H9 (cell line): ENCODE data around the gene OR8B8. TPM values are rescaled to one million over a fixed set of nuclear protein-coding genes. Genes with fewer than 3 reads are reported as not detected.

Experiments used
- DNase-seq: peaks from one replicate; pipeline ENCODE4 v3.0.0-alpha.2; 2017
- H2AFZ ChIP-seq: one replicate; pipeline ENCODE4 v1.6.1; 2013; ENCODE audit warnings: mild to moderate bottlenecking, low read length, control low read depth, moderate library complexity
- H2AK5ac ChIP-seq: 2 replicates; pipeline ENCODE4 v1.6.1; 2013; ENCODE audit warnings: low read length, control low read depth, mixed read lengths; ENCODE audit not compliant: insufficient read length
- H2BK120ac ChIP-seq: one replicate; pipeline ENCODE4 v1.6.1; 2013; ENCODE audit warnings: low read depth, mild to moderate bottlenecking, low read length, control low read depth, inconsistent platforms; ENCODE audit not compliant: poor library complexity, severe bottlenecking
- H2BK12ac ChIP-seq: 2 replicates; pipeline ENCODE4 v1.6.1; 2013; ENCODE audit warnings: low read length, control low read depth, mixed read lengths, low read depth; ENCODE audit not compliant: insufficient read length
- H2BK15ac ChIP-seq: 2 replicates; pipeline ENCODE4 v1.6.1; 2013; ENCODE audit warnings: low read depth, low read length, control low read depth
- H2BK20ac ChIP-seq: one replicate; pipeline ENCODE4 v1.6.1; 2013; ENCODE audit warnings: low read depth, mild to moderate bottlenecking, low read length, control low read depth, inconsistent platforms; ENCODE audit not compliant: poor library complexity, severe bottlenecking
- H2BK5ac ChIP-seq: 2 replicates; pipeline ENCODE4 v1.6.1; 2013; ENCODE audit warnings: low read length, control low read depth, mixed read lengths; ENCODE audit not compliant: insufficient read length
- H3K14ac ChIP-seq: 2 replicates; pipeline ENCODE4 v1.6.1; 2013; ENCODE audit warnings: low read length, control low read depth; ENCODE audit not compliant: insufficient read depth
- H3K18ac ChIP-seq: 2 replicates; pipeline ENCODE4 v1.6.1; 2013; ENCODE audit warnings: low read depth, mild to moderate bottlenecking, mixed read lengths, low read length, control low read depth; ENCODE audit not compliant: insufficient read length
- H3K23ac ChIP-seq: 2 replicates; pipeline ENCODE4 v1.6.1; 2013; ENCODE audit warnings: low read length, control low read depth, mixed read lengths, low read depth; ENCODE audit not compliant: insufficient read length
- H3K23me2 ChIP-seq: 2 replicates; pipeline ENCODE4 v1.6.1; 2013; ENCODE audit warnings: low read depth, mild to moderate bottlenecking, mixed read lengths, low read length, control low read depth; ENCODE audit not compliant: insufficient read length, poor library complexity, severe bottlenecking
- H3K27ac ChIP-seq: 2 replicates; pipeline ENCODE4 v1.5.1; 2013; ENCODE audit warnings: low read length, control low read depth, mixed read lengths, low read depth; ENCODE audit not compliant: insufficient read length
- H3K27me3 ChIP-seq: 2 replicates; pipeline ENCODE4 v1.6.1; 2013; ENCODE audit warnings: low read length, control low read depth, inconsistent platforms; ENCODE audit not compliant: insufficient read depth
- H3K4ac ChIP-seq: 2 replicates; pipeline ENCODE4 v1.6.1; 2013; ENCODE audit warnings: low read depth, mild to moderate bottlenecking, control low read depth, inconsistent platforms, low read length, moderate library complexity
- H3K4me1 ChIP-seq: 2 replicates; pipeline ENCODE4 v1.6.1; 2013; ENCODE audit warnings: low read length, control low read depth, inconsistent platforms; ENCODE audit not compliant: insufficient read depth
- H3K4me2 ChIP-seq: 2 replicates; pipeline ENCODE4 v1.6.1; 2013; ENCODE audit warnings: low read length, control low read depth, mixed read lengths; ENCODE audit not compliant: insufficient read length, insufficient read depth
- H3K56ac ChIP-seq: 2 replicates; pipeline ENCODE4 v1.6.1; 2013; ENCODE audit warnings: low read depth, mild to moderate bottlenecking, mixed read lengths, low read length, control low read depth; ENCODE audit not compliant: insufficient read length
- H3K79me1 ChIP-seq: 2 replicates; pipeline ENCODE4 v1.6.1; 2013; ENCODE audit warnings: low read depth, mild to moderate bottlenecking, moderate library complexity, low read length, control low read depth, inconsistent platforms; ENCODE audit not compliant: insufficient read depth, poor library complexity, severe bottlenecking
- H3K79me2 ChIP-seq: 2 replicates; pipeline ENCODE4 v1.6.1; 2013; ENCODE audit warnings: low read length, control low read depth, inconsistent platforms; ENCODE audit not compliant: insufficient read depth
- H3K9ac ChIP-seq: 2 replicates; pipeline ENCODE4 v1.6.1; 2013; ENCODE audit warnings: low read length, control low read depth, mixed read lengths; ENCODE audit not compliant: insufficient read length; ENCODE audit errors: extremely low read depth
- H3K9me3 ChIP-seq: one replicate; pipeline ENCODE4 v1.6.1; 2013; ENCODE audit warnings: low read depth, low read length, inconsistent platforms; ENCODE audit not compliant: control insufficient read depth
- H3T11ph ChIP-seq: one replicate; pipeline ENCODE4 v1.6.1; 2013; ENCODE audit warnings: mild to moderate bottlenecking, low read length, control low read depth, inconsistent platforms
- H4K20me1 ChIP-seq: one replicate; pipeline ENCODE4 v1.6.1; 2013; ENCODE audit not compliant: control insufficient read depth, insufficient read length, insufficient read depth
- H4K5ac ChIP-seq: 2 replicates; pipeline ENCODE4 v1.6.1; 2013; ENCODE audit warnings: low read depth, mild to moderate bottlenecking, mixed read lengths, low read length, control low read depth; ENCODE audit not compliant: insufficient read length
- H4K8ac ChIP-seq: replicated peaks from 2 replicates; pipeline ENCODE4 v1.6.1; 2013; ENCODE audit warnings: low read length, control low read depth, mixed read lengths, low read depth; ENCODE audit not compliant: insufficient read length
- H4K91ac ChIP-seq: 2 replicates; pipeline ENCODE4 v1.6.1; 2013; ENCODE audit warnings: low read depth, mild to moderate bottlenecking, moderate library complexity, mixed read lengths, low read length, control low read depth; ENCODE audit not compliant: insufficient read length
- H3K27ac Mint-ChIP-seq, 3 experiments: 2 replicates in 2 of 3; 3 replicates in 1 of 3; pipeline ENCODE4 v1.8.0; 2020 to 2021; ENCODE audit warnings: mixed read lengths in 3 of 3, mild to moderate bottlenecking in 1 of 3, moderate library complexity in 1 of 3
- H3K27me3 Mint-ChIP-seq: 2 replicates; pipeline ENCODE4 v1.8.0; 2021; ENCODE audit warnings: low read depth, mild to moderate bottlenecking, moderate library complexity, mixed read lengths
- H3K36me3 Mint-ChIP-seq, 3 experiments: 2 replicates in 2 of 3; 3 replicates in 1 of 3; pipeline ENCODE4 v1.8.0; 2020 to 2021; ENCODE audit warnings: low read depth in 3 of 3, mixed read lengths in 3 of 3; ENCODE audit not compliant: insufficient read depth in 1 of 3
- H3K4me1 Mint-ChIP-seq, 2 experiments: 2 replicates each; pipeline ENCODE4 v1.8.0; 2020; ENCODE audit warnings: mixed read lengths in 2 of 2
- H3K4me3 Mint-ChIP-seq, 2 experiments: 2 replicates in 1 of 2; 3 replicates in 1 of 2; pipeline ENCODE4 v1.8.0; 2020 to 2021; ENCODE audit warnings: mild to moderate bottlenecking in 2 of 2, mixed read lengths in 2 of 2, moderate library complexity in 1 of 2
- H3K9me3 Mint-ChIP-seq, 2 experiments: 2 replicates in 1 of 2; 3 replicates in 1 of 2; pipeline ENCODE4 v1.8.0; 2020; ENCODE audit warnings: mild to moderate bottlenecking in 2 of 2, mixed read lengths in 2 of 2, moderate library complexity in 1 of 2
- WGBS: extraction: QIAGEN DNeasy Blood & Tissue Kit; methylation state at CpG from one replicate; pipeline ENCODE4 v1.1.7; 2013; ENCODE audit warnings: missing lambda C conversion rate, low lambda C conversion rate, mixed read lengths; ENCODE audit not compliant: insufficient read length; ENCODE audit errors: extremely low coverage; 5-methylcytosine and 5-hydroxymethylcytosine counted together
- total RNA-seq: library from RNA; stranded (reverse); gene quantifications from 2 replicates; pipeline ENCODE4 v1.2.1, GENCODE V29; 2021
- TF ChIP-seq, protein P1 (sequence below): fragments of 200-600 bp; sonication (generic); conservative IDR thresholded peaks from 3 replicates; pipeline ENCODE4 v1.8.0; 2021; ENCODE audit warnings: antibody characterized with exemption, mild to moderate bottlenecking

OR8B8 gene
- total RNA-seq, 1 experiment from 2014 or later: not detected

DNA sequence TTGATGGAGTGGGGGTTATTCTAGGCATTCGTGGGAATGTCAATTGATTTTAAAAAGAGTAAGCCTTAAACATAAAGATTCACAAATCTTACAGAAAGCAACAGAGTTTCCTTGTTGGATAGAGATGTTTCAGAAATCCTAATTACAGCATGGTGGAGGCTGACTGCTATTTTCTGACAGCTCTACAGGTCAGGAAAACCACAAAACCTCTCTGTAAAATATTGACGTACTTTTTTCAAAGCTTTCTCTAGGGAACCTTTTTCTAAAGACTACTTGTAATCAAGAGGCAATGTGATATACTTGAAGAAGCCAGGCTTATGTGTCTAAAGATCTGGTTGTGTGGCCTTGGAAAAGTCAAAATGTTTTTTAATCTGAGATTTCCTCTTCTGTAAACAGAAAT, 9.1 kb upstream of the OR8B8 start:
- Histone ChIP-seq H4K5ac (no peak overlapping the region), H2BK15ac (no peak overlapping the region), H4K20me1 (no peaks in the 10 kb centered on the region), H3T11ph (no peak overlapping the region), H3K18ac (no peak overlapping the region), H2BK120ac (no peak overlapping the region), H3K79me2 (no peaks in the 10 kb centered on the region), H4K8ac (no peak overlapping the region), H3K27me3 (no peaks in the 10 kb centered on the region), H3K23me2 (no peaks in the 10 kb centered on the region), H3K14ac (no peak overlapping the region), H4K91ac (no peak overlapping the region), H3K4ac (no peak overlapping the region), H3K27ac (no peak overlapping the region), H2AK5ac (no peak overlapping the region), H3K56ac (no peak overlapping the region), H3K79me1 (no peaks in the 10 kb centered on the region), H3K4me2 (no peak overlapping the region), H3K23ac (no peak overlapping the region), H2BK12ac (no peak overlapping the region), H3K4me1 (no peaks in the 10 kb centered on the region), H2AFZ (no peak overlapping the region), H3K9me3 (no peaks in the 10 kb centered on the region), H2BK20ac (no peak overlapping the region), H2BK5ac (no peak overlapping the region), H3K9ac (no peak overlapping the region)
- H3K4me3 Mint-ChIP-seq: no peak overlapping the region
- H3K36me3 Mint-ChIP-seq: peaks cover 0 to under 1% (median 0%) of the 10 kb centered on the region in 3 experiments; a peak in 1 of 7 replicates
- WGBS: no CpG with 5 or more reads among the region's 2 CpGs
- DNase-seq: no peak
- TF ChIP-seq, protein P1, sequence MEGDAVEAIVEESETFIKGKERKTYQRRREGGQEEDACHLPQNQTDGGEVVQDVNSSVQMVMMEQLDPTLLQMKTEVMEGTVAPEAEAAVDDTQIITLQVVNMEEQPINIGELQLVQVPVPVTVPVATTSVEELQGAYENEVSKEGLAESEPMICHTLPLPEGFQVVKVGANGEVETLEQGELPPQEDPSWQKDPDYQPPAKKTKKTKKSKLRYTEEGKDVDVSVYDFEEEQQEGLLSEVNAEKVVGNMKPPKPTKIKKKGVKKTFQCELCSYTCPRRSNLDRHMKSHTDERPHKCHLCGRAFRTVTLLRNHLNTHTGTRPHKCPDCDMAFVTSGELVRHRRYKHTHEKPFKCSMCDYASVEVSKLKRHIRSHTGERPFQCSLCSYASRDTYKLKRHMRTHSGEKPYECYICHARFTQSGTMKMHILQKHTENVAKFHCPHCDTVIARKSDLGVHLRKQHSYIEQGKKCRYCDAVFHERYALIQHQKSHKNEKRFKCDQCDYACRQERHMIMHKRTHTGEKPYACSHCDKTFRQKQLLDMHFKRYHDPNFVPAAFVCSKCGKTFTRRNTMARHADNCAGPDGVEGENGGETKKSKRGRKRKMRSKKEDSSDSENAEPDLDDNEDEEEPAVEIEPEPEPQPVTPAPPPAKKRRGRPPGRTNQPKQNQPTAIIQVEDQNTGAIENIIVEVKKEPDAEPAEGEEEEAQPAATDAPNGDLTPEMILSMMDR: no peak
- peaks cover 8 to 9% of the 10 kb centered on the region in 2 experiments for H3K4me1 Mint-ChIP-seq
- H3K27ac Mint-ChIP-seq: no peak overlapping the region
- peaks cover 0 to under 1% of the 10 kb centered on the region in 2 experiments; a peak in 2 of 5 replicates for H3K9me3 Mint-ChIP-seq
- no peaks in the 10 kb centered on the region for H3K27me3 Mint-ChIP-seq
